Hypothalamus (tissue), 51 donors: Measurements from ENCODE around the gene WDR75.
"Not testable (repeated sequence)": the region's sequence is repeated elsewhere in the genome, so short reads cannot be mapped to it uniquely, and the experiment has no call there.

Experiments used
- DNase-seq, 51 donors: peaks; one replicate each; lab custom pipeline; 2025; lab: John Stamatoyannopoulos, UW

Gene WDR75

GRCh38 chr2:189440947-189441708, at the start of gene WDR75:
Gene WDR75 (plus strand): TSS chr2:189441474. CDS start chr2:189441493, 19 bp downstream.
- DNase-seq: peak; percentile 62 to 99 (median 87)

GRCh38 chr2:189393440-189394111, 47.7 kb upstream of the WDR75 start:
- no peak for DNase-seq

- DNase-seq: no peak
Measured at GRCh38 chr2:189394525-189394924, 46.7 kb upstream of the WDR75 start.

- DNase-seq: no peak
Measured at GRCh38 chr2:189402932-189403331, 38.3 kb upstream of the WDR75 start.

- no peak for DNase-seq
Measured at GRCh38 chr2:189406586-189407233, 34.6 kb upstream of the WDR75 start.

- DNase-seq: no peak
Measured at GRCh38 chr2:189407281-189408209, 33.7 kb upstream of the WDR75 start.

- no peak for DNase-seq
Measured at GRCh38 chr2:189408294-189408693, 33.0 kb upstream of the WDR75 start.

GRCh38 chr2:189409131-189409530, 32.1 kb upstream of the WDR75 start:
- DNase-seq: no peak

GRCh38 chr2:189409647-189410046, 31.6 kb upstream of the WDR75 start:
- no peak for DNase-seq

GRCh38 chr2:189411860-189412259, 29.4 kb upstream of the WDR75 start:
- DNase-seq: no peak

GRCh38 chr2:189412330-189412953, 28.8 kb upstream of the WDR75 start:
- peak in 15 of 51 donors; percentile 0 to 65 (median 13) for DNase-seq

- DNase-seq: no peak
Measured at GRCh38 chr2:189413249-189413648, 28.0 kb upstream of the WDR75 start.

- DNase-seq: no peak
Measured at GRCh38 chr2:189421644-189422043, 19.6 kb upstream of the WDR75 start.

- no peak for DNase-seq
Measured at GRCh38 chr2:189424961-189425360, 16.3 kb upstream of the WDR75 start.

- no peak for DNase-seq
Measured at GRCh38 chr2:189425676-189426075, 15.6 kb upstream of the WDR75 start.

GRCh38 chr2:189426886-189427285, 14.4 kb upstream of the WDR75 start:
- DNase-seq: no peak

GRCh38 chr2:189427872-189428271, 13.4 kb upstream of the WDR75 start:
- no peak for DNase-seq

- not testable (repeated sequence) for DNase-seq
Measured at GRCh38 chr2:189430448-189430847, 10.8 kb upstream of the WDR75 start.

GRCh38 chr2:189435803-189436202, 5.5 kb upstream of the WDR75 start:
- DNase-seq: not testable (repeated sequence)

GRCh38 chr2:189437926-189438325, 3.3 kb upstream of the WDR75 start:
- no peak for DNase-seq
